HEK293T (cell line): ENCODE data around the gene CCM2L.

Source experiments
- ARNT ChIP-seq: fragments of 450-650 bp; IDR thresholded peaks from 2 replicates; pipeline ENCODE4 v1.6.1; 2017; ENCODE audit warnings: mild to moderate bottlenecking
- BHLHE40 ChIP-seq: fragments of 450-650 bp; IDR thresholded peaks from 2 replicates; pipeline ENCODE4 v1.6.1; 2016; ENCODE audit warnings: mild to moderate bottlenecking, moderate library complexity, borderline replicate concordance
- CTBP1 ChIP-seq: fragments of 450-650 bp; IDR thresholded peaks from 2 replicates; pipeline ENCODE4 v1.6.1; 2016; ENCODE audit warnings: borderline replicate concordance
- ELF4 ChIP-seq: fragments of 450-650 bp; IDR thresholded peaks from 2 replicates; pipeline ENCODE4 v1.6.1; 2017; ENCODE audit warnings: antibody characterized with exemption
- FOXA1 ChIP-seq: fragments of 450-650 bp; IDR thresholded peaks from 2 replicates; pipeline ENCODE4 v1.6.1; 2016; ENCODE audit warnings: mild to moderate bottlenecking
- FOXK2 ChIP-seq: fragments of 450-650 bp; IDR thresholded peaks from 2 replicates; pipeline ENCODE4 v1.6.1; 2016; ENCODE audit warnings: mild to moderate bottlenecking
- HDGF ChIP-seq: fragments of 450-650 bp; IDR thresholded peaks from 2 replicates; pipeline ENCODE4 v1.6.1; 2017; ENCODE audit warnings: antibody characterized with exemption, borderline replicate concordance
- LEF1 ChIP-seq: fragments of 450-650 bp; IDR thresholded peaks from 2 replicates; pipeline ENCODE4 v1.6.1; 2017; ENCODE audit warnings: mild to moderate bottlenecking, borderline replicate concordance
- SP1 ChIP-seq: fragments of 450-650 bp; IDR thresholded peaks from 2 replicates; pipeline ENCODE4 v1.6.1; 2017
- SUZ12 ChIP-seq: fragments of 450-650 bp; IDR thresholded peaks from 2 replicates; pipeline ENCODE4 v1.6.1; 2016; ENCODE audit warnings: mild to moderate bottlenecking
- TARDBP ChIP-seq: fragments of 450-650 bp; IDR thresholded peaks from 2 replicates; pipeline ENCODE4 v1.6.1; 2016
- TF ChIP-seq, protein P1 (sequence below): fragments of 450-650 bp; IDR thresholded peaks from 2 replicates; pipeline ENCODE4 v1.6.1; 2016

DNA sequence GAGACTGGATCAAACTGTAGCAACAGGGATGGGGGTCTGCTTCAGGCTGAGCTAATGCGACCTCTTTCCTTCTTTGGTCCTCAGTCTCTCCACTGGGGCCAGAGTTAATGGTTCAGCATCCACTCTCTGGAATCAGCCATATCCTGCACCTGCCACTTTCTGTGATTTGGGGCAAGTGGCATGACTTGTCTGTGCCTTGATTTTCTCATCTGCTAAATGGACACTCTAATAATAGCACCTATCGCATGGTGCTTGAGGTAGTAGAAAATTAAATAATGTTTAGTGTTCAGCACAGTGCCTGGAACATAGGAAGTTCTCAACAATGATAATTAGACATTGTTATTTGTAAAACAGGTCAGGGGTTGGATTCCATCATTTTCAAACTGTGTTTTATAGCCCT is 35.9 kb upstream of the CCM2L start:
- TF ChIP-seq SP1 (no peak), CTBP1 (no peak), ARNT (no peak), BHLHE40 (no peak), TARDBP (no peak), FOXK2 (no peak), FOXA1 (no peak), ELF4 (no peak), SUZ12 (no peak), HDGF (no peak), LEF1 (no peak)
- TF ChIP-seq, protein P1, sequence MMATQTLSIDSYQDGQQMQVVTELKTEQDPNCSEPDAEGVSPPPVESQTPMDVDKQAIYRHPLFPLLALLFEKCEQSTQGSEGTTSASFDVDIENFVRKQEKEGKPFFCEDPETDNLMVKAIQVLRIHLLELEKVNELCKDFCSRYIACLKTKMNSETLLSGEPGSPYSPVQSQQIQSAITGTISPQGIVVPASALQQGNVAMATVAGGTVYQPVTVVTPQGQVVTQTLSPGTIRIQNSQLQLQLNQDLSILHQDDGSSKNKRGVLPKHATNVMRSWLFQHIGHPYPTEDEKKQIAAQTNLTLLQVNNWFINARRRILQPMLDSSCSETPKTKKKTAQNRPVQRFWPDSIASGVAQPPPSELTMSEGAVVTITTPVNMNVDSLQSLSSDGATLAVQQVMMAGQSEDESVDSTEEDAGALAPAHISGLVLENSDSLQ = no peak
